ENCODE results near the gene RBM15. TPM values are rescaled to one million over a fixed set of nuclear protein-coding genes. Genes with fewer than 3 reads are reported as not detected.

Gene RBM15
- total RNA-seq, 3 donors from 2014 or later (not counting 1 experiment from before 2014, with no cell fraction given) = 81.8 to 109 (median 87.0) TPM

GRCh38 chr1:110308247-110308646 is 30.9 kb upstream of the RBM15 start:
- no peaks in the 10 kb centered on the region for H3K36me3 Mint-ChIP-seq

GRCh38 chr1:110309139-110309538 is 30.0 kb upstream of the RBM15 start:
- peaks cover 4% of the 10 kb centered on the region for H3K4me1 ChIP-seq (ENCODE audit: control insufficient read depth, insufficient read depth, low read length)
- Mint-ChIP-seq H3K4me1 (peaks cover 0 to 5% of the 10 kb centered on the region in 2 donors), H3K27me3 (ENCODE audit: low read depth in 2 of 2) (no peaks in the 10 kb centered on the region), H3K36me3 (no peaks in the 10 kb centered on the region), H3K4me3 (no peak overlapping the region), H3K9me3 (no peaks in the 10 kb centered on the region), H3K27ac (no peak overlapping the region)
- intact Hi-C loops (cut with micrococcal nuclease) = no loop called here
- H3K9me3 ChIP-seq (ENCODE audit: control insufficient read depth, insufficient read depth, low read length) = no peaks in the 10 kb centered on the region
- 88% methylated on average over 1 of the region's 1 CpG for WGBS (ENCODE audit: insufficient coverage)
- no peak for DNase-seq
- ATAC-seq = no peak
- no peaks in the 10 kb centered on the region for H3K36me3 ChIP-seq (ENCODE audit: control insufficient read depth, insufficient read depth, low read length)
- H3K4me3 ChIP-seq (ENCODE audit: low read length) = no peak overlapping the region
- H3K27me3 ChIP-seq (ENCODE audit: control insufficient read depth, insufficient read depth, low read length) = no peaks in the 10 kb centered on the region
- no peak overlapping the region for H3K27ac ChIP-seq (ENCODE audit: low read length)
- no peak for TF ChIP-seq CTCF (IDR thresholded peaks at IDR 0.05)

More at GRCh38 chr1:110308247-110308646, 30.9 kb upstream of the RBM15 start:
- Mint-ChIP-seq H3K27me3 (ENCODE audit: low read depth in 2 of 2) (no peaks in the 10 kb centered on the region), H3K9me3 (no peaks in the 10 kb centered on the region), H3K27ac (no peak overlapping the region), H3K4me1 (peaks cover 0 to 5% of the 10 kb centered on the region in 2 donors), H3K4me3 (no peak overlapping the region)
- no peak for DNase-seq
- Histone ChIP-seq H3K4me1 (ENCODE audit: control insufficient read depth, insufficient read depth, low read length) (peaks cover 4% of the 10 kb centered on the region), H3K27me3 (ENCODE audit: control insufficient read depth, insufficient read depth, low read length) (no peaks in the 10 kb centered on the region), H3K9me3 (ENCODE audit: control insufficient read depth, insufficient read depth, low read length) (no peaks in the 10 kb centered on the region), H3K4me3 (ENCODE audit: low read length) (no peak overlapping the region), H3K27ac (ENCODE audit: low read length) (no peak overlapping the region), H3K36me3 (ENCODE audit: control insufficient read depth, insufficient read depth, low read length) (no peaks in the 10 kb centered on the region)
- intact Hi-C loops (cut with micrococcal nuclease) = no loop called here
- ATAC-seq = no peak
- WGBS (ENCODE audit: insufficient coverage) = 96% methylated on average over 2 of the region's 3 CpGs
- TF ChIP-seq CTCF (IDR thresholded peaks at IDR 0.05) = no peak

- no peak for DNase-seq
- Mint-ChIP-seq H3K27me3 (ENCODE audit: low read depth in 2 of 2) (no peaks in the 10 kb centered on the region), H3K4me1 (peaks cover 0 to 5% of the 10 kb centered on the region in 2 donors), H3K4me3 (no peak overlapping the region), H3K36me3 (no peaks in the 10 kb centered on the region), H3K27ac (no peak overlapping the region), H3K9me3 (no peaks in the 10 kb centered on the region)
- Histone ChIP-seq H3K4me3 (ENCODE audit: low read length) (no peak overlapping the region), H3K27me3 (ENCODE audit: control insufficient read depth, insufficient read depth, low read length) (no peaks in the 10 kb centered on the region), H3K36me3 (ENCODE audit: control insufficient read depth, insufficient read depth, low read length) (no peaks in the 10 kb centered on the region), H3K27ac (ENCODE audit: low read length) (no peak overlapping the region), H3K9me3 (ENCODE audit: control insufficient read depth, insufficient read depth, low read length) (no peaks in the 10 kb centered on the region), H3K4me1 (ENCODE audit: control insufficient read depth, insufficient read depth, low read length) (peaks cover 4% of the 10 kb centered on the region)
- no peak for TF ChIP-seq CTCF (IDR thresholded peaks at IDR 0.05)
- intact Hi-C loops (cut with micrococcal nuclease) = no loop called here
- no peak for ATAC-seq
- WGBS (ENCODE audit: insufficient coverage) = 95% methylated on average over 3 of the region's 3 CpGs
Measured at GRCh38 chr1:110309767-110310166, 29.4 kb upstream of the RBM15 start.

- WGBS (ENCODE audit: insufficient coverage) = 92% methylated on average over 7 of the region's 7 CpGs
- peaks cover 0 to 5% of the 10 kb centered on the region in 2 donors for H3K4me1 Mint-ChIP-seq
- Histone ChIP-seq H3K27ac (ENCODE audit: low read length) (no peak overlapping the region), H3K4me3 (ENCODE audit: low read length) (no peak overlapping the region), H3K4me1 (ENCODE audit: control insufficient read depth, insufficient read depth, low read length) (peaks cover 4% of the 10 kb centered on the region), H3K27me3 (ENCODE audit: control insufficient read depth, insufficient read depth, low read length) (no peaks in the 10 kb centered on the region), H3K9me3 (ENCODE audit: control insufficient read depth, insufficient read depth, low read length) (no peaks in the 10 kb centered on the region), H3K36me3 (ENCODE audit: control insufficient read depth, insufficient read depth, low read length) (no peaks in the 10 kb centered on the region)
- no peak overlapping the region for H3K27ac Mint-ChIP-seq
- no peak for TF ChIP-seq CTCF (IDR thresholded peaks at IDR 0.05)
- no peak overlapping the region for H3K4me3 Mint-ChIP-seq
- intact Hi-C loops (cut with micrococcal nuclease) = no loop called here
- no peak for DNase-seq
- no peaks in the 10 kb centered on the region for H3K9me3 Mint-ChIP-seq
- ATAC-seq = no peak
- H3K36me3 Mint-ChIP-seq = no peaks in the 10 kb centered on the region
- no peaks in the 10 kb centered on the region for H3K27me3 Mint-ChIP-seq (ENCODE audit: low read depth in 2 of 2)
Measured at GRCh38 chr1:110310300-110310699, 28.9 kb upstream of the RBM15 start.

Data from natural killer cell (primary cell).